Common myeloid progenitor, CD34-positive (primary cell): ENCODE data around the gene TACC2.

Experiments
- CTCF ChIA-PET: fragments of 350-600 bp; sonication (Branson Sonifier 250); formaldehyde crosslinking; loops from one replicate; lab custom pipeline; 2021; ENCODE audit warnings: antibody characterized with exemption; lab: Charles Lee
- POLR2A ChIA-PET: fragments of 350-600 bp; sonication (Branson Sonifier 250); formaldehyde crosslinking; loops from one replicate; lab custom pipeline; 2021; ENCODE audit warnings: antibody characterized with exemption; lab: Charles Lee
- DNase-seq, 3 donors: peaks; one replicate each; pipeline versions ENCODE4 v3.0.0 to v3.0.0-alpha.2; 2013
- H3K27ac ChIP-seq, 2 experiments: 1 replicate in 1 of 2; 2 replicates in 1 of 2; pipeline ENCODE4 v1.7.0; 2013; ENCODE audit warnings: inconsistent platforms in 2 of 2, low read length in 2 of 2, mild to moderate bottlenecking in 2 of 2, low read depth in 1 of 2, moderate library complexity in 1 of 2; ENCODE audit not compliant: severe bottlenecking in 2 of 2, insufficient read depth in 1 of 2, poor library complexity in 1 of 2
- H3K27me3 ChIP-seq, 5 experiments: replicated peaks in 2 of 5; 1 replicate in 3 of 5; 2 replicates in 2 of 5; pipeline versions ENCODE4 v1.6.1 to v1.7.0; 2013; ENCODE audit warnings: low read length in 4 of 5, mild to moderate bottlenecking in 2 of 5, moderate library complexity in 2 of 5, inconsistent platforms in 1 of 5; ENCODE audit not compliant: insufficient read depth in 5 of 5, control insufficient read depth in 4 of 5
- H3K36me3 ChIP-seq, 4 experiments: 1 replicate in 2 of 4; 2 replicates in 2 of 4; pipeline versions ENCODE4 v1.6.1 to v1.7.0; 2013; ENCODE audit warnings: low read length in 3 of 4, control low read depth in 1 of 4, mild to moderate bottlenecking in 1 of 4; ENCODE audit not compliant: control insufficient read depth in 4 of 4, insufficient read depth in 4 of 4
- H3K4me1 ChIP-seq, 4 experiments: 1 replicate in 3 of 4; 2 replicates in 1 of 4; pipeline versions ENCODE4 v1.6.1 to v1.7.1; 2013; ENCODE audit warnings: low read length in 3 of 4, mild to moderate bottlenecking in 3 of 4, control low read depth in 1 of 4, inconsistent platforms in 1 of 4, moderate library complexity in 1 of 4; ENCODE audit not compliant: control insufficient read depth in 4 of 4, insufficient read depth in 4 of 4; ENCODE audit errors: control extremely low read depth in 1 of 4
- H3K4me3 ChIP-seq, 7 experiments: 1 replicate in 4 of 7; 2 replicates in 3 of 7; pipeline versions ENCODE4 v1.5.1 to v1.7.0; 2013; ENCODE audit warnings: mild to moderate bottlenecking in 7 of 7, low read length in 6 of 7, moderate library complexity in 6 of 7, inconsistent platforms in 2 of 7, low read depth in 2 of 7, control low read depth in 1 of 7; ENCODE audit not compliant: insufficient read depth in 4 of 7, control insufficient read depth in 1 of 7; ENCODE audit errors: extremely low read depth in 1 of 7
- H3K9me3 ChIP-seq, 5 experiments: 1 replicate in 4 of 5; 2 replicates in 1 of 5; pipeline versions ENCODE4 v1.6.1 to v1.7.1; 2013; ENCODE audit warnings: low read length in 4 of 5, mild to moderate bottlenecking in 2 of 5, inconsistent platforms in 1 of 5, low read depth in 1 of 5, moderate library complexity in 1 of 5; ENCODE audit not compliant: control insufficient read depth in 4 of 5, insufficient read depth in 2 of 5; ENCODE audit errors: control extremely low read depth in 1 of 5
- WGBS: methylation state at CpG from one replicate; pipeline ENCODE4 v1.1.5; 2013; ENCODE audit not compliant: insufficient coverage; 5-methylcytosine and 5-hydroxymethylcytosine counted together

TACC2 gene

GRCh38 chr10:122161795-122162194 is 172.8 kb downstream of the TACC2 start:
- ChIA-PET POLR2A (no interaction called here), CTCF (interaction anchor here (0.7 kb wide), 1 partner anchor 12 kb away, joined by 3 read pairs; no protein-coding TSS in a partner anchor)
- DNase-seq, result no peak
- Histone ChIP-seq H3K27me3 (peaks cover 7 to 91% (median 47%) of the 10 kb centered on the region in 5 experiments), H3K4me3 (no peak overlapping the region), H3K4me1 (peaks cover 0 to 15% (median 5%) of the 10 kb centered on the region in 4 experiments), H3K27ac (no peak overlapping the region), H3K9me3 (no peaks in the 10 kb centered on the region), H3K36me3 (no peaks in the 10 kb centered on the region)
- 76% methylated on average over 6 of the region's 8 CpGs for WGBS

DNA sequence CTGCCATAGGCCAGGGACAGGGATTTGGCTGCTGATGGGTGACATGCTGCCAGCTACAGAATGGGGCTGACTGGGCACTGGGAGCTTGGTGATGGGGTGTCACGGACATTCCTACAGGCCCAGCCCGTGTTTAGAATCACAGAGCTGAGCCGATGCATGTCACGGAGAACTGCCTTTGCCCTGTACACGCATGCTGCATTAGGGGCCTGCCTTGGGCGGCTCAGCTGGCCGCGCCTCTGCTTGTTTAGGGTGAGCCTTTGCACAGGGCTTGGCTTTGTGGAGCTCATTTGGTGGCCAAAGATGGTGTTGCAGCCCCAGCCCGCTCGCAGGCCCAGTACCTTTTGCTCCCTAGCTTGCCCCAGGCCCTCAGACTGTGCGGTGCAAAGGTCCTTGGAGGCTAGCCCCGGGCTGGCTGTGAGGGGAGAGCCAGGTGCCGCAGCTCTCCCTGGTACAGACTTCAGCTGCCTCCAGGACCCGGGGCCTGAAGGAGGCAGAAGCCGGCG is 173.8 kb downstream of the TACC2 start:
- Histone ChIP-seq H3K36me3 (no peaks in the 10 kb centered on the region), H3K27me3 (peaks cover 7 to 96% (median 47%) of the 10 kb centered on the region in 5 experiments), H3K27ac (no peak overlapping the region), H3K4me3 (peak overlapping the region in 2 of 7 experiments; percentile 19 to 57), H3K4me1 (peaks cover 0 to 15% (median 5%) of the 10 kb centered on the region in 4 experiments), H3K9me3 (no peaks in the 10 kb centered on the region)
- ChIA-PET CTCF (no interaction called here), POLR2A (no interaction called here)
- WGBS, result 48% methylated on average over 12 of the region's 16 CpGs
- DNase-seq, result peak in 1 of 3 donors; percentile 21

DNA sequence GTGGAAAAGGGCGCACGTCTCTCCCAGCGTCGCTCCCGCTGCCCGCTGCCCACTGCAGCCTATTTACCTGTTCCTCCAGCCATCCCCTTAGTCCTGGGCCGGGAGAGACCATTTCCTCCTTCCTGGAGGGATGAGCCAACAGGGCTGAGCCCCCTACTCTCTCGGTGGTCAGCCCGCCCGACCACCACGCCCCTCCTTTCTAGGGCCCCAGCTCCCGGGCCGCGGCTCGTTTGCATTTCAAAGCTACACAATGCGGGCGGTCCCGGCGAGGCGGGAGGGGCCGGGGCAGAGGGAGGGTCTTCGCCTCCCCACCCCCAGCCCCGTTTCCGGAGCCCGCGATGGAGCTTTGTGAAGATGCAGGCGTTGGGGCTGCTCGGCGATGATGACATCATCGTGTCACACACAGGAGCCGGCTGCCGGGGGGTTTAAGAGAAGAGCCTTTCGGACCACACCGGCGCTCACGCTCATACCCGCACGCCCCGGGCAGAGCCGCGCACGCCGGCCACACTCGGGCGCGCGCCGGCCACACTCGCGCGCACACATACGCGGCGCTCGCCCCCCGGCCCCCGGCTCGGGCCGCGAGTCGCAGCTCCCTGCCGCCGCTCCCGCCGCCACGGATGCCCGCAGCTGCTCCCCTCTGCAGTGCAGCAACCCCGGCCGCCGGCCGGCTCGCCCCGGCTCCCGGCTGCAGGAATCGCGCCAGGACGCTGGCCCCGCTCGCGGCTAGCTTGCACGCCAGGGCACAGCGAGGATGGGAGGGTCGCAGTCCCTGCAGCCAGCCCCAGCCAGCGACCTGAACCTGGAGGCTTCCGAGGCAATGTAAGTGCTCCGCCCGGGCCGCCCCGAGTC is 174.4 kb downstream of the TACC2 start:
- Histone ChIP-seq H3K27ac (no peak overlapping the region), H3K4me1 (peaks cover 0 to 15% (median 5%) of the 10 kb centered on the region in 4 experiments), H3K36me3 (no peaks in the 10 kb centered on the region), H3K9me3 (no peaks in the 10 kb centered on the region), H3K4me3 (peak overlapping the region in 6 of 7 experiments; percentile 5 to 59 (median 46)), H3K27me3 (peaks cover 7 to 100% (median 47%) of the 10 kb centered on the region in 5 experiments)
- CTCF ChIA-PET, result no interaction called here
- WGBS, result under 1% methylated on average over 88 of the region's 89 CpGs
- peak; percentile 4 to 38 (median 36) for DNase-seq
- POLR2A ChIA-PET, result no interaction called here

GRCh38 chr10:122164023-122164601 is 175.1 kb downstream of the TACC2 start:
- H3K4me1 ChIP-seq, result peaks cover 0 to 15% (median 5%) of the 10 kb centered on the region in 4 experiments
- CTCF ChIA-PET, result no interaction called here
- DNase-seq, result no peak
- H3K9me3 ChIP-seq, result no peaks in the 10 kb centered on the region
- H3K27ac ChIP-seq, result no peak overlapping the region
- POLR2A ChIA-PET, result no interaction called here
- no peaks in the 10 kb centered on the region for H3K36me3 ChIP-seq
- H3K27me3 ChIP-seq, result peaks cover 7 to 100% (median 50%) of the 10 kb centered on the region in 5 experiments
- peak overlapping the region in 4 of 7 experiments; percentile 10 to 59 (median 55) for H3K4me3 ChIP-seq
- 5% methylated on average over 25 of the region's 25 CpGs for WGBS

DNA sequence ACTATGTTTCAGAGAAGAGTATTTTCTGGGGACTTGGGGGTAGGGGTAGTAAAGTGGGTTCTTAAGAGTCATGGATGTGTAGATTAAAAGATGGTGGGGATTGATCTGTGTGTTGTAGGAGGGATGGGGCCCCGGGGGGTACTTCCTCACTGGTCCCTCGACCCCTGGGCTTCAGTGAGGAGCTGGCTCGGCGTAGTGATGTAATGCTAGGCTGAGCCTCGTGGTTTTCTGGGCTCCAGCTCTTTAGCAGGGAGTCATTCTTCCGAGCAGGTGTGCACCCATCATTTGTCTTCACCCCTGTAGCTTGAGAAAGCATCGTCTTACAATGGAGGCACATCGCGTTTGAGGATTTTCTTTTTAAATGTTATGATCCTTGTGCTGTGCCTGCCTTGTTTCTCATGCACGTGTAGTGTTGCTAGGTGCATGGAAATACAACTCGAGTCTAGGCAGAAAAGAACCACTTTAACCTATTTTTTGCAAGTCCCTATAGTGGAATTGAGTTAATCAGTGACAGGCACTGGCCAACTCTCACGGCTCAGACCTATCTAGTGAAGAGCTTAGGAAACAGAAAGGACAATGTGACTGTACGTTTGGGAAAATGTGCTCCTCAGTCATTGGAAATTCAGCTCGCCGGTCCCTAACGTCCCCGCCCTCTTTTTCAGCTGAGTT is 176.0 kb downstream of the TACC2 start:
- Histone ChIP-seq H3K27me3 (peaks cover 7 to 97% (median 42%) of the 10 kb centered on the region in 5 experiments), H3K36me3 (no peaks in the 10 kb centered on the region), H3K27ac (no peak overlapping the region), H3K9me3 (no peaks in the 10 kb centered on the region), H3K4me1 (peaks cover 0 to 15% (median 5%) of the 10 kb centered on the region in 4 experiments), H3K4me3 (no peak overlapping the region)
- CTCF ChIA-PET, result no interaction called here
- POLR2A ChIA-PET, result no interaction called here
- WGBS, result 27% methylated on average over 15 of the region's 17 CpGs
- no peak for DNase-seq

- H3K9me3 ChIP-seq, result no peaks in the 10 kb centered on the region
- peaks cover 0 to 15% (median 5%) of the 10 kb centered on the region in 4 experiments for H3K4me1 ChIP-seq
- H3K27ac ChIP-seq, result no peak overlapping the region
- DNase-seq, result no peak
- CTCF ChIA-PET, result no interaction called here
- POLR2A ChIA-PET, result no interaction called here
- H3K4me3 ChIP-seq, result no peak overlapping the region
- no peaks in the 10 kb centered on the region for H3K36me3 ChIP-seq
- H3K27me3 ChIP-seq, result peaks cover 7 to 93% (median 40%) of the 10 kb centered on the region in 5 experiments
- WGBS, result 89% methylated on average over 10 of the region's 13 CpGs
Measured at GRCh38 chr10:122165484-122166276, 176.7 kb downstream of the TACC2 start.
